Suprapubic skin (tissue), 4 donors: ENCODE measurements around the gene DDX23.

Experiments
- EP300 ChIP-seq: sonication (generic); formaldehyde crosslinking; IDR thresholded peaks from one replicate; pipeline ENCODE4 v1.6.1; 2017; ENCODE audit warnings: antibody characterized with exemption
- POLR2A ChIP-seq, 2 donors: fragments of 450-650 bp; IDR thresholded peaks; one replicate each; pipeline ENCODE4 v1.6.1; 2017; ENCODE audit warnings: antibody characterized with exemption in 2 of 2, mild to moderate bottlenecking in 2 of 2, moderate library complexity in 2 of 2
- POLR2AphosphoS5 ChIP-seq, 3 donors: sonication (generic); formaldehyde crosslinking; IDR thresholded peaks; one replicate each; pipeline ENCODE4 v1.6.1; 2017; ENCODE audit warnings: antibody characterized with exemption in 3 of 3
- TF ChIP-seq, protein P1 (sequence below), 2 donors: fragments of 200-600 bp in 1 of 2; fragments of 450-650 bp in 1 of 2; sonication (generic) in 1 of 2; IDR thresholded peaks; one replicate each; pipeline ENCODE4 v1.5.1; 2016 to 2019; ENCODE audit warnings: antibody characterized with exemption in 2 of 2, mild to moderate bottlenecking in 1 of 2, moderate library complexity in 1 of 2

DNA sequence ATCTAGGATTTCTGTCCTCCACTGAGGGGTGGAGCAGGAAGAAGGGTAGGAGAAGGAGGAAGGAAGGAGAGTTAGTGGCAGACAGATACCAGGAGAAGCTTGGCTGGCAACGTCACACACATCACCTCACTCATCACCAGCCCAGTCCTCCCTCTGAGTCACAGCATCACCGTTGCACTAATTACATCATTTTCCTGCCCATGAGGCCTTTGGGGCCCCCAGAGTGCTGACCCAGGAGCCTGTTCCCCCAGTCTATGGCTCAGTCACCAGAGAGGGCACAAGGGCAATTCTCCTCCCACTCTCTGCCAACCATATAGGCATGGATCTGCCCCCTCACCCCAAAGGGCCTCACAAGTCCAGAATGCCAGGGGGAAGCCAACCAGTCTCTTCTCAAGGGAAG is 9.1 kb upstream of the DDX23 start:
- TF ChIP-seq POLR2AphosphoS5 (IDR thresholded peaks at IDR 0.05) (no peak), EP300 (no peak), POLR2A (IDR thresholded peaks at IDR 0.05) (no peak)
- TF ChIP-seq, protein P1, sequence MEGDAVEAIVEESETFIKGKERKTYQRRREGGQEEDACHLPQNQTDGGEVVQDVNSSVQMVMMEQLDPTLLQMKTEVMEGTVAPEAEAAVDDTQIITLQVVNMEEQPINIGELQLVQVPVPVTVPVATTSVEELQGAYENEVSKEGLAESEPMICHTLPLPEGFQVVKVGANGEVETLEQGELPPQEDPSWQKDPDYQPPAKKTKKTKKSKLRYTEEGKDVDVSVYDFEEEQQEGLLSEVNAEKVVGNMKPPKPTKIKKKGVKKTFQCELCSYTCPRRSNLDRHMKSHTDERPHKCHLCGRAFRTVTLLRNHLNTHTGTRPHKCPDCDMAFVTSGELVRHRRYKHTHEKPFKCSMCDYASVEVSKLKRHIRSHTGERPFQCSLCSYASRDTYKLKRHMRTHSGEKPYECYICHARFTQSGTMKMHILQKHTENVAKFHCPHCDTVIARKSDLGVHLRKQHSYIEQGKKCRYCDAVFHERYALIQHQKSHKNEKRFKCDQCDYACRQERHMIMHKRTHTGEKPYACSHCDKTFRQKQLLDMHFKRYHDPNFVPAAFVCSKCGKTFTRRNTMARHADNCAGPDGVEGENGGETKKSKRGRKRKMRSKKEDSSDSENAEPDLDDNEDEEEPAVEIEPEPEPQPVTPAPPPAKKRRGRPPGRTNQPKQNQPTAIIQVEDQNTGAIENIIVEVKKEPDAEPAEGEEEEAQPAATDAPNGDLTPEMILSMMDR (IDR thresholded peaks at IDR 0.05): no peak
